ENCODE results near the gene PLCG2. TPM values are rescaled to one million over a fixed set of nuclear protein-coding genes. Genes with fewer than 3 reads are reported as not detected.

The PLCG2 gene
- polyA plus RNA-seq, 3 donors: 2.0 to 16.2 (median 8.4) TPM

DNA sequence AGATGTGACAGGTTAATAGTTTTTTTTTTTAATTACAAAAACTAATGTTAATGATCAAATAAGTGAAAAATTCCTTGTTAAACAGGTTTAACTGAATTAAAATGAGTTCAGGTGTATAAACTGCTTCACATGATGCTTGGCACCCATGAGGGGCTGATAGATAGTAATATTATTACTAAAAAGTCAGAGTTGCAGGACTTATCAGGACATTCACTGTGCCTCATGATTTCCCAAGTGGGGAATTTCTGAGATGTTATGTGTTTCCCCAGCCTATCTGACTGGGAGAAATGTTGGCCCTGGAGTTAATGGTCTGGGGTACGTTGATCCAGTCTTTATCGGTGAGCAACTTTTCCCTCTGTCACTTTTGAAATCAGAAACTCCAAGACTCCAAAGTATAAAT is 102.1 kb downstream of the PLCG2 start:
- H3K27ac ChIP-seq (ENCODE audit: low read depth, low read length): no peak overlapping the region
- whole genome bisulfite sequencing, 3 donors: 91 to 96% (median 94%) methylated on average over 2 of the region's 2 CpGs

GRCh38 chr16:81882559-81882958 is 103.5 kb downstream of the PLCG2 start:
- no peak overlapping the region for H3K27ac ChIP-seq (ENCODE audit: low read depth, low read length)
- WGBS, 3 donors: 70 to 82% (median 74%) methylated on average over 5 of the region's 5 CpGs

GRCh38 chr16:81883235-81883634 is 104.1 kb downstream of the PLCG2 start:
- 81 to 92% (median 90%) methylated on average over 6 of the region's 6 CpGs for WGBS, 3 donors
- H3K27ac ChIP-seq (ENCODE audit: low read depth, low read length): no peak overlapping the region

GRCh38 chr16:81885976-81886586 is 107.0 kb downstream of the PLCG2 start:
- WGBS, 3 donors: 39 to 44% (median 43%) methylated on average over 9 of the region's 9 CpGs

GRCh38 chr16:81888520-81889394 is 109.7 kb downstream of the PLCG2 start:
- WGBS, 3 donors: 65 to 73% (median 69%) methylated on average over 16 of the region's 16 CpGs
- H3K27ac ChIP-seq (ENCODE audit: low read depth, low read length): no peak overlapping the region

More at GRCh38 chr16:81885976-81886586, 107.0 kb downstream of the PLCG2 start:
- no peak overlapping the region for H3K27ac ChIP-seq (ENCODE audit: low read depth, low read length)

DNA sequence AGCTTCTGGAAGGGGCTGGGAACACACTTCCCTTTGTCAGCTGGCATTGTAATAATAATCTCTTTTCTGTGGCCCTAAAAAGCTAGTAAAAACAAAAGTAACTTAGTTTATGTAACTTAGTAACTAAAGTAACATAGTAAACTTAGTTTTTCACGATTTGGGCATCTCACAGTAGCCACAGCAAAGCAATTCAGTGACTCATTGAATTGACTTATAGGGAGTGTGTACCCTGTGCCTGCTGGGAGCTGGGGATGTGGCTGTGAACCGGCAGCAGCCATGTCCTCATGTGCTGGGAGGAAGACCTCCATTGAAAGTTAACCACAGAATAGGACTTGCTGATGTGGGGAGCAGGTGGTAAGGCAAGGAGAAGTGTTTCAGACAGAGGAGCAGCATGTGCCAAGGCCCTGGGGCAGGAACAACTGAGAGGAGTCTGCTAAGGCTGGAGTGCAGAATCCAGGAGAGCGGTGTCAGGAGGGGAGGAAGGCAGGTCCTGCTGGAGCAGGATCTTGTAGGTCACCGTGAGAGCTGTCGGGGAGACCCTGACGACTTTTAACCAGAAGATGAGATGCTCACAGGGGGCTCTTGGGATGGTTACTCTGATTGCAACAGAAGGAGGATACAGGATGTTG is 112.8 kb downstream of the PLCG2 start:
- WGBS, 3 donors: 78 to 88% (median 80%) methylated on average over 6 of the region's 6 CpGs
- no peak overlapping the region for H3K27ac ChIP-seq (ENCODE audit: low read depth, low read length)

GRCh38 chr16:81894592-81894991 is 115.5 kb downstream of the PLCG2 start:
- no peak overlapping the region for H3K27ac ChIP-seq (ENCODE audit: low read depth, low read length)
- WGBS, 3 donors: 85 to 93% (median 93%) methylated on average over 12 of the region's 12 CpGs

DNA sequence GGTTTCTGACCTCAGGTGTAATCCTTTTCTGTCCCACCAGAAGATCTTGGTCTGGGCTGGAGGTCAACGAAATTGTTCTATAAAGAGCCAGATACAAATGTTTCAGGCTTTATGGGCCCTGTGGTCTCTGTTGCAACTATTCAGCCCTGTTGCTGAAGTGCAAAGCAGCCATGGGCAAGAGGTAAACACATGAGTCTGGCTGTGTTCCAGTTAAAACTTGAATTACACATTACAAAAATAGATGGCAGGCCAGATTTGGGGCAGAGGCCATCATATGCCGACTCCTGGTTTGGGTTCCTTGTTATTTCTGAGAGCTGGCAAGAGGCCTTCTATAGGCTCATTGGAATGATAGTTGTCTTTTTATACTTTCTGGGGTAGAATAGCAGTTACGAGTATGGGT is 117.8 kb downstream of the PLCG2 start:
- H3K27ac ChIP-seq (ENCODE audit: low read depth, low read length): no peak overlapping the region
- 72 to 81% (median 78%) methylated on average over 3 of the region's 3 CpGs for WGBS, 3 donors

- H3K27ac ChIP-seq (ENCODE audit: low read depth, low read length): no peak overlapping the region
- 34 to 85% (median 75%) methylated on average over 6 of the region's 6 CpGs for WGBS, 3 donors
These were observed 120.5 kb downstream of the PLCG2 start for GRCh38 chr16:81899601-81900000.

DNA sequence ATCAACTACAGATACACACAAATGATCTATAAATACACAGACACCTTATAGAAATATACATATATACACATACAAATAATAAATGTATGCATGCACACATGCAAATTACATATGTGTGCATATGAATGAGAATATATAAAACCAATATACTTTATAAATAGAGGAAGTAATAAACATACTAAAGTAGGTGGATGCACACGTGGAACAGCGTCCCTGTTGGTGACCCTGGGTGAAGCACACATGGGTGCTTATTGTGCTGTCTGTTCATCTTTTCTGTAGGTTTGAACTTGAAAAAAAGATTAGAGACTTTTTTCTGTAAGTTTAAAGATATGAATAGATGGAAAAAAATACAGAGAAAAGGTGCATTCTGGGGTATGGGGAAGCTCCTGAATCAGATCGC is 120.9 kb downstream of the PLCG2 start:
- 75 to 93% (median 88%) methylated on average over 3 of the region's 3 CpGs for WGBS, 3 donors
- no peak overlapping the region for H3K27ac ChIP-seq (ENCODE audit: low read depth, low read length)

DNA sequence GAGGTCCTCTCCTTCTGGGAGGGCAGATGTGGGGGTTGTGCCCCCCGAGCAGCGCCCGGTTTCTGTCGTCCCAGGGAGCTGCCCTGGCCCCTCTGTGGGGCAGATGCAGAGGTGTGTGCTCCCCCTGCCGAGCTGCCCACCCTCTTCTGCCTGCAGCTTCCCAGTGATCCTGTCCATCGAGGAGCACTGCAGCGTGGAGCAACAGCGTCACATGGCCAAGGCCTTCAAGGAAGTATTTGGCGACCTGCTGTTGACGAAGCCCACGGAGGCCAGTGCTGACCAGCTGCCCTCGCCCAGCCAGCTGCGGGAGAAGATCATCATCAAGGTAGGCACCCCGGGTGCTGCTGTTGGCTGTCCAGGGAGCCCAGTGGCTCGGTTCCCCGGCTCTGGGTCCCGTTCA is 121.4 kb downstream of the PLCG2 start:
- H3K27ac ChIP-seq (ENCODE audit: low read depth, low read length): no peak overlapping the region
- WGBS, 3 donors: 86 to 94% (median 93%) methylated on average over 17 of the region's 17 CpGs

DNA sequence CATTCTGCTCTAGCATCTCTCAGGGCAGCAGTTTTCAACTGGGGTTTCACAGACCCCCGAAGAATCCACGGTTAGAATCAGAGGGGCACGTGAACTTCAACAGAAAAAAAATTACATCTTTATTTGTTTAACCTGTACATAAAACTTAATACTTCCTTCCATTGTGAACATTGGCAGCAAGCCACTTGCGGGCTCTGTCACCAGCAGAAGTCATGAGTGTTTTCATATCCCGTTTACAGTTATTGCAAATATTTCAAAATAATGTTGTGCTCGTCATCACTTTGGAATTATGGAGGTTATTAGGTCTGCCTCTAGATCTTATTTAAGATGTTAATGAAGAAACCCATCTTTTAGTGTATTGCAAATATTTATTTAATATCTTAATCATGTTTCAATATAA is 122.4 kb downstream of the PLCG2 start:
- H3K27ac ChIP-seq (ENCODE audit: low read depth, low read length): no peak overlapping the region
- WGBS, 3 donors: 23 to 67% (median 55%) methylated on average over 6 of the region's 6 CpGs

GRCh38 chr16:81902025-81902424 is 122.9 kb downstream of the PLCG2 start:
- H3K27ac ChIP-seq (ENCODE audit: low read depth, low read length): no peak overlapping the region
- WGBS, 3 donors: 55 to 68% (median 64%) methylated on average over 9 of the region's 9 CpGs

DNA sequence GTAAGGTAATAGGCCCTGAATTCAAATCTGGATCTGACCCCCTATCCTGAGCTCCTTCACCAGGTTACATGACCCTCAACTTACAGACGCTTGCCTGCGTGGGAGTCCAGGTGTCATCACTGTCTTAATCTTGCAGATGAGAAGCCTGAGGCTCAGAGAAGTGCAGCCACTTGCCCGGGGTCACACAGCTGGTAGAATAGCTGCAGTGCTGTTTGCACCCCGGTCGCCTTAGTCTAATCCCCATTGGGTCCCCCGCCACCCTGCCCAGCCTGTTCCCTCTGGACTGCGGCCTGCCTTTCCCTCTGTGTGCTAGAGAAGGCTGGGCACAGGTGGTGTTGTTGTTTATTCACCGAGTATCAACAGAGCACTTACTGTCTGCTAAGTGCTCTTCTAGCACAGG is 125.2 kb downstream of the PLCG2 start:
- WGBS, 3 donors: 95 to 99% (median 95%) methylated on average over 8 of the region's 8 CpGs
- no peak overlapping the region for H3K27ac ChIP-seq (ENCODE audit: low read depth, low read length)

GRCh38 chr16:81905277-81905676 is 126.2 kb downstream of the PLCG2 start:
- no peak overlapping the region for H3K27ac ChIP-seq (ENCODE audit: low read depth, low read length)
- 80 to 85% (median 83%) methylated on average over 7 of the region's 7 CpGs for WGBS, 3 donors

DNA sequence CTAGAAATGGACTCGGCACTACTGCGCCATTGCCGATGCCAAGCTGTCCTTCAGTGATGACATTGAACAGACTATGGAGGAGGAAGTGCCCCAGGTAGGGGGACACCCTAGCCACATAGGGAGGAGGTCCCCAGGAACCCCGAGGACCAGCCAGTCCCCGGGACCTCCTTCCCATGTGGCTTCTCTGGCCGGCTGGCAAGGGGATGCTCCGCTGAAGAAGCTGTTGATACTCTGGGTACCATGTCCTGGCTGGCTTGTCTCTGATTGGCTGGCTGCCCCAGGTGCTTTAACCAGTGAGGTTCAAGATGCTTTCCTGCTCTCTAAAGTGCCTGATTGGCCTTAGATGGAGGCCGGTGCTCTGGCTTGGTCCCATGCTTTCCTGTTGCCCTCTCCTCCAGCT is 128.6 kb downstream of the PLCG2 start:
- 77 to 90% (median 80%) methylated on average over 8 of the region's 8 CpGs for WGBS, 3 donors

DNA sequence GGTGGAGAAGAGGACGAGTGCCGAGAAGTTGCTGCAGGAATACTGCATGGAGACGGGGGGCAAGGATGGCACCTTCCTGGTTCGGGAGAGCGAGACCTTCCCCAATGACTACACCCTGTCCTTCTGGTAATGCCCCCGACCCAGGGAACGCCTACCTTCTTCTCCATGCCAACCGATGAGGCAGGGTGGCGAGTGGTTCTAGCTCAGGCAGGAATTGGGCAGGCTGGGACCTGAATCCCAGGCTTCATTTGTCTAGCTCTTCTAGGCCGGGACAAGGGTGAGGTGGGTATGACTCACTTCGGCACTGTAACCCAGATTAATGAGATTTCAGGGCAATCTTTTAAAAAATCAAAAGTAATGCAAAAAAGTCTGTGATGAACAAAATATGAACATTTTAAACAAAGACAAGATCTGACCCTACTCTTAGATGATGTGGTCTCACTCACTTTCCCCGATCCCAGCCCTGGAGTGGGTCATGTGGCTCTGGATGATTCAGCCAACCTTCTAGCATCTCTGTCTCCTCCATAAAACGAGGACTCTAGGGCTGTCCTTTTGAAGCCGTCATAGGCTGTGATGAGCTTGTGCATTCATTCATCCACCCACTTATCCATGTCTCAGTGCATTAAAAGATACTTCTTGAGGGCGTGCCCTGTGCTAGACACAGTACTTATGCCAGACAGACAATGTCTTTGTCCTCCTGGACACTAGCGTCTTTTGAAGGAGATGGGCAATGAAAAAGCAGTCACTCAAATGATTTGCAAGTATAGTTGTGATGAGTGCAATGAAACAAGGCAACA is 129.6 kb downstream of the PLCG2 start:
- WGBS, 3 donors: 81 to 94% (median 92%) methylated on average over 16 of the region's 16 CpGs
- H3K27ac ChIP-seq (ENCODE audit: low read depth, low read length): no peak overlapping the region

More for the DNA sequence above, 128.6 kb downstream of the PLCG2 start:
- no peak overlapping the region for H3K27ac ChIP-seq (ENCODE audit: low read depth, low read length)

GRCh38 chr16:81910366-81910885 is 131.3 kb downstream of the PLCG2 start:
- 88 to 96% (median 93%) methylated on average over 28 of the region's 28 CpGs for WGBS, 3 donors
- no peak overlapping the region for H3K27ac ChIP-seq (ENCODE audit: low read depth, low read length)
